ENCODE data around the gene PNMA8C.
A peak's percentile ranks its signal among the peaks of the same experiment; 100 is the strongest.

The PNMA8C gene

GRCh38 chr19:46392837-46393236, 35.9 kb downstream of the PNMA8C start:
- peak overlapping the region in 8 of 21 experiments; percentile 15 to 81 (median 49) for H3K27ac ChIP-seq

DNA sequence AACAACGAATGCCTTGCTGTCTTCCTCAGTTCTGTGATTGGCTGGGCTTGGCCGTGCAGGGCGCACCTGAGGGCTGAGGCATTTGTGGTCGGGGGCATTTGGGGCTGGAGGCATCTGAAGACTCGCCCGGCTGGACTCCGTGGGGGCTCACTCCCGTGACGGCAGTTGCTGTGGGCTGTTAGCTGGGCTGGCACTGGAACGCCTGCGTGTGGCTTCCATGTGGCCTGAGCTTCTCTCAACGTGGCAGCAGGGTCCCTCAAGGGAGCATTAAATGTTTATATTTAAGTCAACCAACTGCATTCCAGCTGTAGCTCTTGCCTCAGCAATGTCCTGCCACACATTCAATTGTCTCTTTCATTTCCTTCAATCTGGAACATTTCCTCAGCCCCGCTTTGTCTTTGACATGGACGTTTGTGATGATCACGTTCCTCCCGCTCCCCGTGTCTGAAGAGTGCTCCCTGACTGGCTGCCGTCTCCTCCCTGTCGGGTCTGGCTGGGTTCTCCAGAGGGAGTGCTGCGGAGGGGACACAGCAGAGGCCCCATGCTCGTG, 36.4 kb downstream of the PNMA8C start:
- Histone ChIP-seq H3K27ac (peak overlapping the region in 10 of 21 experiments; percentile 19 to 81 (median 44)), H3K4me3 (no peak overlapping the region)

More at GRCh38 chr19:46392837-46393236, 35.9 kb downstream of the PNMA8C start:
- H3K4me3 ChIP-seq, result no peak overlapping the region

DNA sequence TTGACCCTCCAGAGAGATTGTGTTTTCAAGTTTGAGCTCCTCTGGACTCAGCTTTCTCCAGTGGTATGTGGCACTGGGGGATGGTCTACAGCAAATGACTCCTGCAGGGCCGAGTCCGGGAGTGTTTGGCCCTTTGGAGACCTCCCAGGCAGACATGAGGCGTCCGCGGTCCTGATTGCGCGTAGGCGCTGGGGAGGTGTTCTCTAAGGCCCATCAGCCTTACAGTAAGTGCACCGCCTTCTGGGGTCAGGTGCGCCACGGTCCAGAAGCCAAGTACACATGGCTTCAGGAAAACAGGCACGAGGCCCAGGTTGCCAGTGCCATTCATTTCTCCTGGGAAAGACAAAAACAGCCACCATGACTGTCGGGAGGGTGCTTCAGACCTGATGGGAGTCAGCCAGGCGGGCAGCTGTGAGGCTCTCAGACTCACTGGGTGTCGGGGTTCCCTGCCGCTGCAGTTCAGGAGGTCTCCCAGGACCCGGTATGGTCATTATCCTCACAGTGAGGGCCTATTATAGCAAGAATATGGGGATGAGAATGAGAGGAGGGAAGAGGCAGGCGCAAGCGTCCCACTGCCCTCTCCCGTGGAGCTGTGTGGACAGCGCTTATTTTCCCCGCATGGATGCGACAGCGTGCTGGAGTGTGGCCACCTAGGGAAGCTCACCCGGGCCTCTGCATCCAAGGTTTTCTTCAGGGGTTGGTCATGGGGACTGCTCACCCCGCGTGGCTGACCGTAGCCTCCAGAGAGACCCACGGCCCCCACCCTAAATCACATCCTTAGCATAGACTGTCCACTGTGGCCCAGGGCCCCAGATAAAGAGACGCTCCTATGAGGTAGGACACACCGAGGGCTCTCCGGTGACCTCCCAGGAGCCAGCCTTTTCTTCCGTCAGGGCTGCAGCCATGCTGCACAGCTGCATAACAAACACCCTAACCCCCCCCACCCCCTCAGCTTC, 37.2 kb downstream of the PNMA8C start:
- Histone ChIP-seq H3K27ac (peak overlapping the region in 10 of 21 experiments; percentile 12 to 81 (median 46)), H3K4me3 (no peak overlapping the region)

DNA sequence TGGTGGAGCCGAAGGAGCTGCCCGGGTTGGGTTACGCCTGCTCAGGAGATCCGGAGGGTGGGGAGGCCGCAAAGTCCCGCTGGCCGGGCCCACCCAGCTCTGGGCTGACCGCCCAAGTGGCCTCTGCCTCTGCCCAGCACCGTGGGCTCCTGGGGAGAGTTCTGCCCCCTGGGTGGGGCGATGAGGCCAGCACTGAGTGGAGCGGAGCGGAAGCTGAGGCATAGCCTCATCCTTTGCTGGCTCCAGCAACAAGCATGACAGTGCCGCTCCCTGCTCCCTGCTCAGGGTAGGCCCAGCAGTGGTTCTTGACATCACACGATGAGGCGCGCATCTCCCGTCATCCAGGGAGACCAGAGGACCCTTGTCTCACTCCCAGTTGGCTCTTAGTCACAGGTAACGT, 37.9 kb downstream of the PNMA8C start:
- Histone ChIP-seq H3K27ac (peak overlapping the region in 7 of 21 experiments; percentile 7 to 81 (median 31)), H3K4me3 (no peak overlapping the region)

DNA sequence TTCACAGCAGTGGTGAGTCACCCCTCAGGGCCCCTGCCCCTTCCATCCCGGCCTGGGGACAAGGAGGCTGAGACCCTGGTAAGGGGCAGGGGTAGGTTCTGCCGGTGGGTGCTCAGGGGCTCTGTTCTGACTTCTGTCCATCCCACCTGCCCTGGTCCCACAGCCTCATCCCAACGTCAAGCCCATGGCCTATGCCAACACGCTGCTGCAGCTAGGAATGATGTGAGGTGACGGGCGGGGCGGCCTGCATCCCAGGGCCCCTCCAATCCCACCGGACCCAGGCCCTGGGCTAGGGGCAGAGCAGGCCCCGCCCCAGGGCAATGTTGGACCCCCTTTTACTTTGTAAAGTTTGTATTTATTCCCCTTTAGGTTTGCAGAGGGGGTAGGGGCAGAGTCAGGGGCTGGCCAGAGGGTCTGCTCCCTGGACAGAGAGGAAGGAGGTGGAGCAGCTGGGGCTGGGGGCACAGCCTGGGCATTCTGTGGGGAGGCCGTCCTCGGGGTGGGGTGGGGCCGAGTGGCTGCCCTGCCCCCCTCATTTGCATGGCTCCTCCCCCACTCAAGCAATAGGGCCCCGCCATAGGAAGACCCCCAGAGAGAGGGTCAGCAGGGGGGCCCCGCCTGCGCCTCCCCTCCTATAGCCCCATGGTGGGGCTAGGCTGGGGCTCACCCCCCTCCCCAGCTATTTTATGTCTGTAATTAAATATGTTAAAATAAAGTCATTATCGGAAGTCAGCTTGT, 38.4 kb downstream of the PNMA8C start:
- Histone ChIP-seq H3K27ac (peak overlapping the region in 6 of 21 experiments; percentile 4 to 81 (median 33)), H3K4me3 (no peak overlapping the region)

- Histone ChIP-seq H3K27ac (no peak overlapping the region), H3K4me3 (no peak overlapping the region)
Observed at GRCh38 chr19:46388311-46389095, 40.2 kb downstream of the PNMA8C start.

DNA sequence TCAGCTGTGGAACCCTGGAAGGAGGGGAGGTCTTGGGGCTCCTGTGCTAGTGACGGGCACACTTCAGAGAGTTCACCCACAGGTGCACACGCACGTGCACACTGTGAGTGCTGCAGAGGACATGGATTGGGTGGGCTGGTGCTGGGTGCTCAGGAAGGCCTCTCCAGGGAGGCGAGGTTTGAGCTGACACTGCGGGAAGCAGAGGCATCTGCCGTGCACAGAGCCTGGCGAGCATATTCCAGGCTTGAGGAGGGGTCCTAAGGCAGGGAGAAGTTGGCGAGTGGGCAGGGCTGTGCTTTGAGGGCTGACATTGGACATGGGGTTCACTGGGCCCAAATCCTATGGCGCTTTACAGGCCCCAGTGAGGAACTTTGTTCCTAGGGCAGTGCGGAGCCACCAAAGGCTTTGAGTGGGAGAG, 41.0 kb downstream of the PNMA8C start:
- Histone ChIP-seq H3K27ac (no peak overlapping the region), H3K4me3 (no peak overlapping the region)

GRCh38 chr19:46386996-46387712, 41.6 kb downstream of the PNMA8C start:
- Histone ChIP-seq H3K27ac (no peak overlapping the region), H3K4me3 (no peak overlapping the region)

DNA sequence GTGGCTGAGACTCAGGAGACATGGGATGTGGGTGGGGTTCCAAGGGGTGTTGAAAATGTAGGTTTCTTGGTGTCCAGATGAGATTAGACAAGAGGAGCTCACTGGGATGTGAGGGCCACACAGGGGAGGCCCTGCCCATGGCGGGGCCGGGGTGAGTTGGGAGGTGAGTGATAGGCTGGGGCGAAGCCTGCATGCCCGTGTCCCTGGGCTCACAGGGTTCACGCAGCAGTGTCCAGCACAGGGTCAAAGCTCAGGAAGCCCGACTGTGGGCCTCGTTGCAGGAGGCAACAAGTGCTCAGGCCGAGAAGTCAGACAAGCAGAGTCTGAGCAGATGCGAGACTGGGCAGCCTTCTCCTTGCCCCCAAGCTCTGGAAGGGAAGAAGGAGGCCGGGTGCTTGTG, 42.6 kb downstream of the PNMA8C start:
- no peak overlapping the region for H3K4me3 ChIP-seq

DNA sequence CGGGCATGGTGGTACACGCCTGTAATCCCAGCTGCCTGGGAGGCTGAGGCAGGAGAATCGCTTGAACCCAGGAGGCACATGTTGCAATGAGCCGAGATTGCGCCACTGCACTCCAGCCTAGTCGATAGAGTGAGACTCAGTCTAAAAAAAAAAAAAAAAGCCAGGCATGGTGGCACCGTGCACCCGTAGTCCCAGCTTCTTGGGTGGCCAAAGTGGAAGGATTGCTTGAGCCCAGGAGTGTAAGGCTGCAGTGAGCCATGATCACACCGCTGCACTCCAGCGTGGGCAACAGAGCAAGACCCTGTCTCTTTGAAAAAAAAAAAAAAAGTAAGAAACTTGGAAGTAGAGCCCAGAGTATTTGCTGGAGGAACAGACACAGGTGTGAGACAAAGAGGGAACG, 43.1 kb downstream of the PNMA8C start:
- Histone ChIP-seq H3K27ac (no peak overlapping the region), H3K4me3 (no peak overlapping the region)

More for the DNA sequence above, 42.6 kb downstream of the PNMA8C start:
- peak overlapping the region in 1 of 21 experiments; percentile 4 for H3K27ac ChIP-seq

GRCh38 chr19:46384396-46384795, 44.3 kb downstream of the PNMA8C start:
- no peak overlapping the region for H3K4me3 ChIP-seq
- H3K27ac ChIP-seq, result no peak overlapping the region

GRCh38 chr19:46383846-46384245, 44.9 kb downstream of the PNMA8C start:
- Histone ChIP-seq H3K27ac (no peak overlapping the region), H3K4me3 (no peak overlapping the region)

GRCh38 chr19:46383171-46383815, 45.4 kb downstream of the PNMA8C start:
- Histone ChIP-seq H3K4me3 (no peak overlapping the region), H3K27ac (no peak overlapping the region)

GRCh38 chr19:46381756-46382345, 46.9 kb downstream of the PNMA8C start:
- Histone ChIP-seq H3K4me3 (no peak overlapping the region), H3K27ac (no peak overlapping the region)

DNA sequence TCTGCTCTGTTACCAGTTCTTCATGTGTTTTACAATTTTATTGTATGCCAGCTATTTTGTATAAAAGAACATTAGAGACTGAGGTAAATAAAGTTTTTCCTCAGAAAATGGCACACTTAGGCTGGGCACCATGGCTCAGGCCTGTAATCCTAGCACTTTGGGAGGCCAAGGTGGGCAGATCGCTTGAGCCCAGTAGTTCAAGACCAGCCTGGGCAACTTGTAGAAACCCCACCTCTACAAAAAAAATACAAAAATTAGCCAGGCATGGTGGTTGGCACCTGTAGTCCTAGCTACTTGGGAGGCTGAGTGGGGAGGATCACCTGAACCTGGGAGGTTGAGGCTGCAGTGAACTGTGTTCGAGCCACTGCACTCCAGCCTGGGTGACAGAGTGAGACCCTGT, 47.4 kb downstream of the PNMA8C start:
- H3K4me3 ChIP-seq, result no peak overlapping the region
- no peak overlapping the region for H3K27ac ChIP-seq

DNA sequence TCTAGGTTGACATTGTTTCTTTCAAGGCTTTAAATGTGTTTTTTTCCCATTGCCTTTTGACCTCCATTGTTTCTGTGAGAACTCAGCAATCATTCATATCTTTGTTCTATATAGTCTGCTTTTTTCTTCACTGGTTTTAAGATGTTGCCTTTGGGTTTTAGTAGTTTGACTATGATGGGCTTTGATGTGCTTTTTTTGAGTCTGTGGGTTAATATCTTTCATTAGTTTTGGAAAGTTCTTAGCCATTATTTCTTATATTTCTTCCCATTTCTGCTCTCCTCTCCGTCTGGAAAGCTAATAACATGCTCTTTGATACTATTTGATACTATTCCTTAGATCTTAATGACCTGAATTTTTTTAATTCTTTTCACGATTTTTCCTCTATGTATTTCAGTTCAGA, 48.0 kb downstream of the PNMA8C start:
- H3K4me3 ChIP-seq, result no peak overlapping the region
- no peak overlapping the region for H3K27ac ChIP-seq

GRCh38 chr19:46378268-46378667, 50.5 kb downstream of the PNMA8C start:
- Histone ChIP-seq H3K27ac (peak overlapping the region in 7 of 21 experiments; percentile 7 to 85 (median 66)), H3K4me3 (no peak overlapping the region)
